PFSK-1 (cell line): ENCODE results near the gene ADAM12.

Experiments used
- FOXP2 ChIP-seq: optimal IDR thresholded peaks from 2 replicates; pipeline ENCODE3; 2011; ENCODE audit warnings: borderline replicate concordance, control low read depth, inconsistent platforms; ENCODE audit not compliant: insufficient read depth; ENCODE audit errors: extremely low read length, extremely low read depth
- POLR2AphosphoS5 ChIP-seq: IDR thresholded peaks from 2 replicates; pipeline ENCODE4 v1.6.1; 2012; ENCODE audit warnings: low read depth, mild to moderate bottlenecking, control low read depth, low read length, moderate library complexity
- SIN3A ChIP-seq: IDR thresholded peaks from 2 replicates; pipeline ENCODE4 v1.6.1; 2012; ENCODE audit warnings: mild to moderate bottlenecking, low read length, moderate library complexity, borderline replicate concordance; ENCODE audit not compliant: insufficient read depth
- TAF1 ChIP-seq: IDR thresholded peaks from 2 replicates; pipeline ENCODE4 v1.6.1; 2012; ENCODE audit warnings: low read length, control low read depth, borderline replicate concordance; ENCODE audit not compliant: insufficient read depth
- TF ChIP-seq, protein P1 (sequence below), 2 experiments: IDR thresholded peaks; 2 replicates each; pipeline versions ENCODE4 v1.6.1 to v1.8.0; 2011 to 2012; ENCODE audit warnings: low read depth in 2 of 2, low read length in 2 of 2, control low read depth in 1 of 2, inconsistent platforms in 1 of 2, mild to moderate bottlenecking in 1 of 2, moderate library complexity in 1 of 2; ENCODE audit not compliant: insufficient read depth in 1 of 2

The ADAM12 gene

GRCh38 chr10:126161691-126162090 is 226.6 kb downstream of the ADAM12 start:
- TF ChIP-seq TAF1, result no peak
- no peak for TF ChIP-seq POLR2AphosphoS5
- TF ChIP-seq SIN3A, result no peak
- TF ChIP-seq, protein P1, sequence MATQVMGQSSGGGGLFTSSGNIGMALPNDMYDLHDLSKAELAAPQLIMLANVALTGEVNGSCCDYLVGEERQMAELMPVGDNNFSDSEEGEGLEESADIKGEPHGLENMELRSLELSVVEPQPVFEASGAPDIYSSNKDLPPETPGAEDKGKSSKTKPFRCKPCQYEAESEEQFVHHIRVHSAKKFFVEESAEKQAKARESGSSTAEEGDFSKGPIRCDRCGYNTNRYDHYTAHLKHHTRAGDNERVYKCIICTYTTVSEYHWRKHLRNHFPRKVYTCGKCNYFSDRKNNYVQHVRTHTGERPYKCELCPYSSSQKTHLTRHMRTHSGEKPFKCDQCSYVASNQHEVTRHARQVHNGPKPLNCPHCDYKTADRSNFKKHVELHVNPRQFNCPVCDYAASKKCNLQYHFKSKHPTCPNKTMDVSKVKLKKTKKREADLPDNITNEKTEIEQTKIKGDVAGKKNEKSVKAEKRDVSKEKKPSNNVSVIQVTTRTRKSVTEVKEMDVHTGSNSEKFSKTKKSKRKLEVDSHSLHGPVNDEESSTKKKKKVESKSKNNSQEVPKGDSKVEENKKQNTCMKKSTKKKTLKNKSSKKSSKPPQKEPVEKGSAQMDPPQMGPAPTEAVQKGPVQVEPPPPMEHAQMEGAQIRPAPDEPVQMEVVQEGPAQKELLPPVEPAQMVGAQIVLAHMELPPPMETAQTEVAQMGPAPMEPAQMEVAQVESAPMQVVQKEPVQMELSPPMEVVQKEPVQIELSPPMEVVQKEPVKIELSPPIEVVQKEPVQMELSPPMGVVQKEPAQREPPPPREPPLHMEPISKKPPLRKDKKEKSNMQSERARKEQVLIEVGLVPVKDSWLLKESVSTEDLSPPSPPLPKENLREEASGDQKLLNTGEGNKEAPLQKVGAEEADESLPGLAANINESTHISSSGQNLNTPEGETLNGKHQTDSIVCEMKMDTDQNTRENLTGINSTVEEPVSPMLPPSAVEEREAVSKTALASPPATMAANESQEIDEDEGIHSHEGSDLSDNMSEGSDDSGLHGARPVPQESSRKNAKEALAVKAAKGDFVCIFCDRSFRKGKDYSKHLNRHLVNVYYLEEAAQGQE (IDR thresholded peaks at IDR 0.05; ENCODE audit: insufficient read depth in 1 of 2, low read depth in 2 of 2, low read length in 2 of 2), result no peak
- TF ChIP-seq FOXP2, result no peak

DNA sequence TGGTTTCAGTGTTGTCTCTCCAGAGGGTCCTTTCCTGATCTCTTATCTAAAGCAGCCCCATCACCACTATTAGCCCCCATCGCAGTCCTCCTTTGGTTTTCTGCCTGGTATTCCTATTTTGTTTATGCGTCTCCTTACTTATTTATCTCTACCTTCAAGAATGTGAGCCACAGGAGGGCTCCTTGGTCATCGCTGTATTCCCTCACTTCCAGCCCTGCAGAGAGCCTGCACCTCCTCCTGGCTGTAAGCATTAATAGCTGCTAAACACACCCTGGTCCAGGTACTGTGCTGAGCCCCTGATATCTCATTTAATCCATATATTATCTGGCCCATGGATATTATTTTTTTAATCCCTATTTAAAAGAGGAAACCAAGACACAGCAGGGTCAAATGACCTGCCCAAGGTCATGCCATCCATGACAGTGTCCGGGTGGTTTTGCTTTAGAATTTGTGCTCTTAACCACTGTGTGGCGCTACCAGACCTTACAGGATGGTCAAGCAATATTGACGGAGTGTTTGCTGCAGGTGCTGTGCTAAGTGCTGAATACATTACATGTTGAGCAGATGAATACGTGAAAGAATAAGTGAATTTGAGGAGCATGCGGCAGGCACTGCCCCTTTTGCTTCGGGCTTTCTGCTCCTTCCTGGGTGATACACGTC is 227.2 kb downstream of the ADAM12 start:
- TF ChIP-seq, protein P1 (IDR thresholded peaks at IDR 0.05; ENCODE audit: insufficient read depth in 1 of 2, low read depth in 2 of 2, low read length in 2 of 2), result no peak
- TF ChIP-seq SIN3A (no peak), FOXP2 (no peak), TAF1 (no peak), POLR2AphosphoS5 (no peak)

- TF ChIP-seq FOXP2 (no peak), POLR2AphosphoS5 (no peak), TAF1 (no peak), SIN3A (no peak)
- TF ChIP-seq, protein P1 (IDR thresholded peaks at IDR 0.05; ENCODE audit: insufficient read depth in 1 of 2, low read depth in 2 of 2, low read length in 2 of 2), result no peak
Observed at GRCh38 chr10:126160571-126160970, 227.7 kb downstream of the ADAM12 start.

GRCh38 chr10:126158133-126158892 is 230.0 kb downstream of the ADAM12 start:
- no peak for TF ChIP-seq POLR2AphosphoS5
- no peak for TF ChIP-seq SIN3A
- TF ChIP-seq, protein P1 (IDR thresholded peaks at IDR 0.05; ENCODE audit: insufficient read depth in 1 of 2, low read depth in 2 of 2, low read length in 2 of 2), result no peak
- no peak for TF ChIP-seq TAF1
- no peak for TF ChIP-seq FOXP2
